Activated CD8-positive, alpha-beta T cell treated with anti-CD3 and anti-CD28 coated beads, Interleukin-2, amount 10 ng/mL, durations not matched to agents 7 days and 5 days (primary cell): ENCODE data around the gene OR6C65. TPM values are rescaled to one million over a fixed set of nuclear protein-coding genes. Genes with fewer than 3 reads are reported as not detected.

ENCODE experiments used
- total RNA-seq, 2 experiments: library from RNA; stranded (reverse); gene quantifications; one replicate each; pipeline ENCODE4 v1.2.3, GENCODE V29; 2021

OR6C65 gene
- total RNA-seq, 2 experiments from 2014 or later: not detected

Other genes starting within 250 kb of the OR6C65 start
- gene OR10A7, start 179.5 kb upstream of the OR6C65 start, total RNA-seq: not detected
- gene OR6C74, start 155.9 kb upstream of the OR6C65 start, total RNA-seq: not detected
- gene OR6C6, start 104.0 kb upstream of the OR6C65 start, total RNA-seq: not detected
- not detected for gene OR6C1, start 86.2 kb upstream of the OR6C65 start, total RNA-seq
- gene OR6C3, start 69.8 kb upstream of the OR6C65 start, total RNA-seq: not detected
- gene OR6C75, start 37.6 kb upstream of the OR6C65 start, total RNA-seq: not detected
- gene OR6C76, start 25.7 kb downstream of the OR6C65 start, total RNA-seq: not detected
- gene OR6C2, start 43.5 kb downstream of the OR6C65 start, total RNA-seq: not detected
- gene OR6C70, start 69.6 kb downstream of the OR6C65 start, total RNA-seq: not detected
- gene OR6C68, start 91.8 kb downstream of the OR6C65 start, total RNA-seq: not detected
- not detected for gene OR6C4, start 149.1 kb downstream of the OR6C65 start, total RNA-seq
- not detected for gene OR2AP1, start 171.9 kb downstream of the OR6C65 start, total RNA-seq
- gene OR10P1, start 236.4 kb downstream of the OR6C65 start, total RNA-seq: not detected